ENCODE results near the gene UTY. TPM values are rescaled to one million over a fixed set of nuclear protein-coding genes. Genes with fewer than 3 reads are reported as not detected.

Gene UTY
- total RNA-seq, 1 donor from 2014 or later: not detected

DNA sequence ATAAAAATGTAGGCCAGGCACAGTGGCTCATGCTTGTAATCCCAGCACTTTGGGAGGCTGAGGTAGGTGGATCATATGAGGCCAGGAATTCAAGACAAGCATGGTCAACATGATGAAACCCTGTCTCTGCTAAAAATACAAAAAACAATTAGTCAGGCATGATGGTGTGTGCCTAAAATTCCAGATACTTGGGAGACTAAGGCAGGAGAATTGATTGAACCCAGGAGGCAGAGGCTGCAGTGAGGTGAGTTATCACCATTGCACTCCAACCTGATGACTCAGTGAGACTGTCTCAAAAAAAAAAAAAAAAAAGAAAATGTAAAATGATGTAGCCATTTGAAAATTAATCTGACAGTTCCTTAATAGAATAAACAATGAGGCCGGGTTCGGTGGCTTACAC lies 171.9 kb downstream of the UTY start:
- DNase-seq (ENCODE audit: low spot score, unreplicated experiment): no peak
- TF ChIP-seq, protein P1, sequence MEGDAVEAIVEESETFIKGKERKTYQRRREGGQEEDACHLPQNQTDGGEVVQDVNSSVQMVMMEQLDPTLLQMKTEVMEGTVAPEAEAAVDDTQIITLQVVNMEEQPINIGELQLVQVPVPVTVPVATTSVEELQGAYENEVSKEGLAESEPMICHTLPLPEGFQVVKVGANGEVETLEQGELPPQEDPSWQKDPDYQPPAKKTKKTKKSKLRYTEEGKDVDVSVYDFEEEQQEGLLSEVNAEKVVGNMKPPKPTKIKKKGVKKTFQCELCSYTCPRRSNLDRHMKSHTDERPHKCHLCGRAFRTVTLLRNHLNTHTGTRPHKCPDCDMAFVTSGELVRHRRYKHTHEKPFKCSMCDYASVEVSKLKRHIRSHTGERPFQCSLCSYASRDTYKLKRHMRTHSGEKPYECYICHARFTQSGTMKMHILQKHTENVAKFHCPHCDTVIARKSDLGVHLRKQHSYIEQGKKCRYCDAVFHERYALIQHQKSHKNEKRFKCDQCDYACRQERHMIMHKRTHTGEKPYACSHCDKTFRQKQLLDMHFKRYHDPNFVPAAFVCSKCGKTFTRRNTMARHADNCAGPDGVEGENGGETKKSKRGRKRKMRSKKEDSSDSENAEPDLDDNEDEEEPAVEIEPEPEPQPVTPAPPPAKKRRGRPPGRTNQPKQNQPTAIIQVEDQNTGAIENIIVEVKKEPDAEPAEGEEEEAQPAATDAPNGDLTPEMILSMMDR (IDR thresholded peaks at IDR 0.05; ENCODE audit: unreplicated experiment): no peak
- Mint-ChIP-seq H3K9me3 (ENCODE audit: low read depth) (no peaks in the 10 kb centered on the region), H3K4me1 (ENCODE audit: low read depth) (no peaks in the 10 kb centered on the region), H3K36me3 (ENCODE audit: insufficient read depth) (no peaks in the 10 kb centered on the region), H3K27ac (no peak overlapping the region), H3K4me3 (ENCODE audit: low read depth) (no peak overlapping the region), H3K27me3 (no peaks in the 10 kb centered on the region)

DNA sequence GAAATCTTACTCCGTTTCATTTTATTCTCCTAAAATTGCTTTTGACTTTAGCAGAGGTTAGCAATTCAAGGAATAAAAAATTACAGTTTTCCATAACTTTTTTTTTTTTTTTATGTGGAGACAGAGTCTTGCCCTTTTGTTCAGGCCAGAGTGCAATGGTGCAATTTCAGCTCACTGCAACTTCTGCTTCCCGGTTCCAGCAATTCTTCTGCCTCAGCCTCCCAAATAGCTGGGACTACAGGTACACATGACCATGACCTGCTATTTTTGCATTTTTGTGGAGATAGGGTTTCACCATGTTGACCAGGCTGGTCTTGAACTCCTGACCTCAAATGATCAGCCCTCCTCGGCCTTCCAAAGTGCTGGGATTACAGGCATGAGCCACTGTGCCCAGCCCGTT lies 179.0 kb downstream of the UTY start:
- Mint-ChIP-seq H3K9me3 (ENCODE audit: low read depth) (no peaks in the 10 kb centered on the region), H3K36me3 (ENCODE audit: insufficient read depth) (no peaks in the 10 kb centered on the region), H3K27ac (no peak overlapping the region), H3K27me3 (no peaks in the 10 kb centered on the region), H3K4me1 (ENCODE audit: low read depth) (no peaks in the 10 kb centered on the region), H3K4me3 (ENCODE audit: low read depth) (no peak overlapping the region)
- TF ChIP-seq, protein P1 (IDR thresholded peaks at IDR 0.05; ENCODE audit: unreplicated experiment): no peak
- DNase-seq (ENCODE audit: low spot score, unreplicated experiment): no peak

DNA sequence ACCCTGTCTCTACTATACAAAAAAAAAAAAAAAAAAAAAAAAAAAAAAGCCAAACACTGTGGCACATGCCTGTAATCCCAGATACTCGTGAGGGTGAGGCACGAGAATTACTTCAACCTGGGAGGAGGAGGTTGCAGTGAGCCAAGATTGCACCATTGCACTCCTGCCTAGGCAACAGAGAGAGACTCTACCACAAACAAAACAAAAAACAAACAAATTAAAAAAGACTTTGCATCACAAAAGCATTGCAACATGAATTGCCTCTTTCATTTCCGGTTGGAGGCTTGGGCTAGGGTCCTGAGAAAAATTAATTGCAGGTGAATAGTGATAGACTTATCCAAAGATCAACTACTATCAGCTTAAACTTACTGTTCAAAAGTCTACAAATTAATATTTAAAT lies 180.4 kb downstream of the UTY start:
- Mint-ChIP-seq H3K27me3 (no peaks in the 10 kb centered on the region), H3K27ac (no peak overlapping the region), H3K4me3 (ENCODE audit: low read depth) (no peak overlapping the region), H3K4me1 (ENCODE audit: low read depth) (no peaks in the 10 kb centered on the region), H3K36me3 (ENCODE audit: insufficient read depth) (no peaks in the 10 kb centered on the region), H3K9me3 (ENCODE audit: low read depth) (no peaks in the 10 kb centered on the region)
- DNase-seq (ENCODE audit: low spot score, unreplicated experiment): no peak
- TF ChIP-seq, protein P1 (IDR thresholded peaks at IDR 0.05; ENCODE audit: unreplicated experiment): no peak

DNA sequence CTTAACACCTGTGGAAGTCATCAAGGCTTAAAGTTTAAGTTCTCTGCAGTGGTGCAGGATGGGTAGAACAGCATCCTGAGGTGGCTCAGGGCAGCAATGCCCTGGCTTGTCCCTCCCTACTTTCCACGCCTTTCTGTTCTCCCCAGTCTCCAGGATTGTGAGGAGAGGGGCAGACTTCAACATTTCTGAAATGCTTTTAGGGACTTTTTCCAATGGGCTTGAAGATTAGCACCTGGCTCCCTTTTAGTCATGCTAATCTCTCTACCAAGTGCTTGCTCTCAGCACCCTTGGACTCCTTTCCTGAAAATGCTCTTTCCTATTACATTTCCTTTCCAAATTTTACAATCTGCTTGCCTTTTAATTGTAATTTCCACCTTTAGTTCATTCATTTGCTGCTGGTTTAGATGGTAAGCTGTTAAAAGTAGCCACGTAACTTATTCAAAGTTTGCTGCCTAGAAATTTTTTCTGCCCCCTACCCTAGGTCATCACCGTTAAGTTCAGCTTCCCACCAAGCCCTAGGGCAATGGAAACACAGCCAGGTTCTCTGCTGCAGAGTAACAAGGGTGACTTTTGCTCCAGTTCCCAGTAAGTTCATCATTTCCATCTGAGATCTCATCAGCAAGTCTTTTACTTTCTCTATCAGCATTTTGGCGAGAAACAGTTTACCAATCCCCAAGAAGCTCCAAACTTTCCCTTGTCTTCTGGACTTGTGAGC lies 183.5 kb downstream of the UTY start:
- no peak for DNase-seq (ENCODE audit: low spot score, unreplicated experiment)
- Mint-ChIP-seq H3K4me1 (ENCODE audit: low read depth) (no peaks in the 10 kb centered on the region), H3K36me3 (ENCODE audit: insufficient read depth) (no peaks in the 10 kb centered on the region)

DNA sequence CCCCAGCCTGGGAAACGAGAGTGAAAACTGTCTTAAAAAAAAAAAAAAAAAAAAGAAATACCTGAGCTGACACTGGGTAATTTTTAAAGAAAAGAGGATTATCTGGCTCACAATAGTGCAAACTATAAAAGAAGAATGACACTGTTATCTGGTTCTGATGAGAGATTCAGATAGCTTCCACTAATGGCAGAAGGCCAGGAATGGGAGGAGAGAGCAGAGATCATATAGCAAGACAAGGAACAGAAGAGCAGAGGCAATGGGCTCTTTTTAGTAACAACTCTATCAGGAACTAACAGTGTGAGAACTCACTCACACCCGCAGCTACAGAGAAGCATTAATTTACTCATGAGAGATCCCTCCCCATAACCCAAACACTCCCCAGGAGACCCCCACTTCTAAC lies 184.8 kb downstream of the UTY start:
- TF ChIP-seq, protein P1 (IDR thresholded peaks at IDR 0.05; ENCODE audit: unreplicated experiment): no peak
- Mint-ChIP-seq H3K4me3 (ENCODE audit: low read depth) (no peak overlapping the region), H3K36me3 (ENCODE audit: insufficient read depth) (no peaks in the 10 kb centered on the region)

More for the DNA sequence above, 183.5 kb downstream of the UTY start:
- Mint-ChIP-seq H3K27ac (no peak overlapping the region), H3K9me3 (ENCODE audit: low read depth) (no peaks in the 10 kb centered on the region), H3K27me3 (no peaks in the 10 kb centered on the region), H3K4me3 (ENCODE audit: low read depth) (no peak overlapping the region)
- TF ChIP-seq, protein P1 (IDR thresholded peaks at IDR 0.05; ENCODE audit: unreplicated experiment): no peak

More for the DNA sequence above, 184.8 kb downstream of the UTY start:
- no peak for DNase-seq (ENCODE audit: low spot score, unreplicated experiment)
- no peak overlapping the region for H3K27ac Mint-ChIP-seq
- no peaks in the 10 kb centered on the region for H3K9me3 Mint-ChIP-seq (ENCODE audit: low read depth)
- H3K4me1 Mint-ChIP-seq (ENCODE audit: low read depth): no peaks in the 10 kb centered on the region
- no peaks in the 10 kb centered on the region for H3K27me3 Mint-ChIP-seq
